K562 (cell line): ENCODE results near the gene ZNF774. TPM values are rescaled to one million over a fixed set of nuclear protein-coding genes. Genes with fewer than 3 reads are reported as not detected.

ENCODE experiments used
- GABPB2 ChIP-seq: fragments of 250-450 bp; sonication (Bioruptor Pico); conservative IDR thresholded peaks from 2 replicates; pipeline ENCODE4 v1.5.1; 2021; ENCODE audit warnings: mild to moderate bottlenecking
- POLR2B ChIP-seq: fragments of 450-650 bp; IDR thresholded peaks from 2 replicates; pipeline ENCODE4 v1.6.1; 2018; ENCODE audit warnings: low read depth; ENCODE audit not compliant: partially characterized antibody
- polyA plus RNA-seq, 8 experiments: library from polyadenylated mRNA; depleted of rRNA in 4 of 8; stranded (reverse) in 5 of 8; unstranded in 3 of 8; fragments of >200 nt; fragmentation: Nextera tagmentation in 2 of 8; fragmentation: Illumina TruSeq in 1 of 8; extraction: Ambion mirVana in 2 of 8; extraction: Trizol in 1 of 8; gene quantifications; 2 replicates each; pipeline versions ENCODE4 v1.2.1 to v1.2.3, GENCODE V29; 2011 to 2014; ENCODE audit warnings: inconsistent platforms in 1 of 8, missing spikeins in 1 of 8
- total RNA-seq, 7 experiments: library from RNA; depleted of rRNA in 6 of 7; stranded (reverse); fragments of >200 nt in 6 of 7; fragmentation: Illumina TruSeq in 2 of 7; extraction: Trizol in 2 of 7; gene quantifications; 2 replicates each; pipeline versions ENCODE4 v1.2.1 to v1.2.3, GENCODE V29; 2011 to 2021; ENCODE audit warnings: low replicate concordance in 1 of 7
- TF ChIP-seq, protein P1 (sequence below), 2 experiments: fragments of 450-650 bp in 1 of 2; sonication (generic) in 1 of 2; formaldehyde crosslinking in 1 of 2; IDR thresholded peaks; 2 replicates each; pipeline versions ENCODE4 v1.7.1 to v1.9.0; 2016 to 2022; ENCODE audit warnings: inconsistent platforms in 1 of 2, mild to moderate bottlenecking in 1 of 2, missing genetic modification reagents in 1 of 2
- TF ChIP-seq, protein P2 (sequence below): fragments of 450-650 bp; IDR thresholded peaks from 2 replicates; pipeline ENCODE4 v1.6.1; 2016; ENCODE audit warnings: mild to moderate bottlenecking
- TF ChIP-seq, protein P3 (sequence below): fragments of 250-450 bp; sonication (Bioruptor Pico); IDR thresholded peaks from 2 replicates; pipeline ENCODE4 v1.4.0; 2020; ENCODE audit warnings: mild to moderate bottlenecking
- TF ChIP-seq, protein P4 (sequence below), 2 experiments: IDR thresholded peaks in 1 of 2; conservative IDR thresholded peaks in 1 of 2; 2 replicates each; pipeline ENCODE4 v1.6.1; 2016; ENCODE audit warnings: low read depth in 2 of 2, mild to moderate bottlenecking in 1 of 2, missing compliant biosample characterization in 1 of 2, missing genetic modification characterization in 1 of 2, moderate library complexity in 1 of 2
- TF ChIP-seq, protein P5 (sequence below): fragments of 450-650 bp; IDR thresholded peaks from 2 replicates; pipeline ENCODE4 v1.6.1; 2016; ENCODE audit warnings: antibody characterized with exemption

The ZNF774 gene
- total and polyA plus RNA-seq, 9 of the 15 experiments (the other 6 are each of a cell fraction or from before 2014, with no cell fraction given) = 0.32 to 2.0 (median 1.2) TPM

DNA sequence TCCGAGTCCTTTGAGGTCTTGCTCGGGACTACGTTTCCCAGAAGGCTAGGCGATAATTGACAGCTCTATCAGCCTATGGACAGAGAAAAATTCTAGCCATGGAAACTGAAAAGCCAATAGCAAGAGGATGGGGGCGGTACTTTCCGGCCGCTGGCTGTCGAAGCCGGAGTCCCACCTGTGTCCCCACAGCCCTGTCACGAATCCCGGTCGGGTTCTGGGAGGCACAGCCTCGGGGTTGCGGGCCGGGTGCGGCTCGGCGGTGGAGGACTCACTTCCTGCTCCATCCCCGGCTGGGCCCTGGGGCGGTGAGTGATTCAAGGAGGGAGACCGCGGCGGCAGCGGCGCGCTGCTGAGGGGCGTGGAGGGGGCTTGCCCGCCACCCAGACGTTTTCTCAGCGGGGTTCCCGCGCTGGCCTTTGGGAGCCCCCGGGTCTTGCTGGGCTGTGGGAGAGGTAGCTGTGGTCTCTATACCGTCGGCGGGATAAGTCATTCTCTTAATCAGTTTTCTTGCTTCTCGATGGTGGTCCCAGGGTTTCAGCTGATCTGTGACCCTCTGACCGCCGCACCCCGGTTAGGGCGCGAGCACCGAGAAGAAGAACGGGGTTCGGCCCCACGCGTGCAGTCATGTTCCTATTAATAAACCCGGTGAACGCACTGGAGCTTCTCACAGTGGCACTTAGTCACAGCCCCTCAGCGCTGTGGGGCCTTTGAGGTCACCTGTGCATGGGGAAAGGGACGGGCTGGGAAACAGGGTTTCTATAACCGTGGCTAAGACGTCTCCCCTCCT is at the start of gene ZNF774 (continued):
- TF ChIP-seq, protein P1, sequence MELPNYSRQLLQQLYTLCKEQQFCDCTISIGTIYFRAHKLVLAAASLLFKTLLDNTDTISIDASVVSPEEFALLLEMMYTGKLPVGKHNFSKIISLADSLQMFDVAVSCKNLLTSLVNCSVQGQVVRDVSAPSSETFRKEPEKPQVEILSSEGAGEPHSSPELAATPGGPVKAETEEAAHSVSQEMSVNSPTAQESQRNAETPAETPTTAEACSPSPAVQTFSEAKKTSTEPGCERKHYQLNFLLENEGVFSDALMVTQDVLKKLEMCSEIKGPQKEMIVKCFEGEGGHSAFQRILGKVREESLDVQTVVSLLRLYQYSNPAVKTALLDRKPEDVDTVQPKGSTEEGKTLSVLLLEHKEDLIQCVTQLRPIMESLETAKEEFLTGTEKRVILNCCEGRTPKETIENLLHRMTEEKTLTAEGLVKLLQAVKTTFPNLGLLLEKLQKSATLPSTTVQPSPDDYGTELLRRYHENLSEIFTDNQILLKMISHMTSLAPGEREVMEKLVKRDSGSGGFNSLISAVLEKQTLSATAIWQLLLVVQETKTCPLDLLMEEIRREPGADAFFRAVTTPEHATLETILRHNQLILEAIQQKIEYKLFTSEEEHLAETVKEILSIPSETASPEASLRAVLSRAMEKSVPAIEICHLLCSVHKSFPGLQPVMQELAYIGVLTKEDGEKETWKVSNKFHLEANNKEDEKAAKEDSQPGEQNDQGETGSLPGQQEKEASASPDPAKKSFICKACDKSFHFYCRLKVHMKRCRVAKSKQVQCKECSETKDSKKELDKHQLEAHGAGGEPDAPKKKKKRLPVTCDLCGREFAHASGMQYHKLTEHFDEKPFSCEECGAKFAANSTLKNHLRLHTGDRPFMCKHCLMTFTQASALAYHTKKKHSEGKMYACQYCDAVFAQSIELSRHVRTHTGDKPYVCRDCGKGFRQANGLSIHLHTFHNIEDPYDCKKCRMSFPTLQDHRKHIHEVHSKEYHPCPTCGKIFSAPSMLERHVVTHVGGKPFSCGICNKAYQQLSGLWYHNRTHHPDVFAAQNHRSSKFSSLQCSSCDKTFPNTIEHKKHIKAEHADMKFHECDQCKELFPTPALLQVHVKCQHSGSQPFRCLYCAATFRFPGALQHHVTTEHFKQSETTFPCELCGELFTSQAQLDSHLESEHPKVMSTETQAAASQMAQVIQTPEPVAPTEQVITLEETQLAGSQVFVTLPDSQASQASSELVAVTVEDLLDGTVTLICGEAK (IDR thresholded peaks at IDR 0.05) = peak; percentile 92
- TF ChIP-seq, protein P1 (CRISPR knock-in tag; IDR thresholded peaks at IDR 0.05) = no peak
- TF ChIP-seq, protein P2, sequence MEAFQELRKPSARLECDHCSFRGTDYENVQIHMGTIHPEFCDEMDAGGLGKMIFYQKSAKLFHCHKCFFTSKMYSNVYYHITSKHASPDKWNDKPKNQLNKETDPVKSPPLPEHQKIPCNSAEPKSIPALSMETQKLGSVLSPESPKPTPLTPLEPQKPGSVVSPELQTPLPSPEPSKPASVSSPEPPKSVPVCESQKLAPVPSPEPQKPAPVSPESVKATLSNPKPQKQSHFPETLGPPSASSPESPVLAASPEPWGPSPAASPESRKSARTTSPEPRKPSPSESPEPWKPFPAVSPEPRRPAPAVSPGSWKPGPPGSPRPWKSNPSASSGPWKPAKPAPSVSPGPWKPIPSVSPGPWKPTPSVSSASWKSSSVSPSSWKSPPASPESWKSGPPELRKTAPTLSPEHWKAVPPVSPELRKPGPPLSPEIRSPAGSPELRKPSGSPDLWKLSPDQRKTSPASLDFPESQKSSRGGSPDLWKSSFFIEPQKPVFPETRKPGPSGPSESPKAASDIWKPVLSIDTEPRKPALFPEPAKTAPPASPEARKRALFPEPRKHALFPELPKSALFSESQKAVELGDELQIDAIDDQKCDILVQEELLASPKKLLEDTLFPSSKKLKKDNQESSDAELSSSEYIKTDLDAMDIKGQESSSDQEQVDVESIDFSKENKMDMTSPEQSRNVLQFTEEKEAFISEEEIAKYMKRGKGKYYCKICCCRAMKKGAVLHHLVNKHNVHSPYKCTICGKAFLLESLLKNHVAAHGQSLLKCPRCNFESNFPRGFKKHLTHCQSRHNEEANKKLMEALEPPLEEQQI = no peak
- TF ChIP-seq, protein P3, sequence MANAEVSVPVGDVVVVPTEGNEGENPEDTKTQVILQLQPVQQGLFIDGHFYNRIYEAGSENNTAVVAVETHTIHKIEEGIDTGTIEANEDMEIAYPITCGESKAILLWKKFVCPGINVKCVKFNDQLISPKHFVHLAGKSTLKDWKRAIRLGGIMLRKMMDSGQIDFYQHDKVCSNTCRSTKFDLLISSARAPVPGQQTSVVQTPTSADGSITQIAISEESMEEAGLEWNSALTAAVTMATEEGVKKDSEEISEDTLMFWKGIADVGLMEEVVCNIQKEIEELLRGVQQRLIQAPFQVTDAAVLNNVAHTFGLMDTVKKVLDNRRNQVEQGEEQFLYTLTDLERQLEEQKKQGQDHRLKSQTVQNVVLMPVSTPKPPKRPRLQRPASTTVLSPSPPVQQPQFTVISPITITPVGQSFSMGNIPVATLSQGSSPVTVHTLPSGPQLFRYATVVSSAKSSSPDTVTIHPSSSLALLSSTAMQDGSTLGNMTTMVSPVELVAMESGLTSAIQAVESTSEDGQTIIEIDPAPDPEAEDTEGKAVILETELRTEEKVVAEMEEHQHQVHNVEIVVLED = no peak
- TF ChIP-seq, protein P4, sequence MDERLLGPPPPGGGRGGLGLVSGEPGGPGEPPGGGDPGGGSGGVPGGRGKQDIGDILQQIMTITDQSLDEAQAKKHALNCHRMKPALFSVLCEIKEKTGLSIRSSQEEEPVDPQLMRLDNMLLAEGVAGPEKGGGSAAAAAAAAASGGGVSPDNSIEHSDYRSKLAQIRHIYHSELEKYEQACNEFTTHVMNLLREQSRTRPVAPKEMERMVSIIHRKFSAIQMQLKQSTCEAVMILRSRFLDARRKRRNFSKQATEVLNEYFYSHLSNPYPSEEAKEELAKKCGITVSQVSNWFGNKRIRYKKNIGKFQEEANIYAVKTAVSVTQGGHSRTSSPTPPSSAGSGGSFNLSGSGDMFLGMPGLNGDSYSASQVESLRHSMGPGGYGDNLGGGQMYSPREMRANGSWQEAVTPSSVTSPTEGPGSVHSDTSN (CRISPR knock-in tag; IDR thresholded peaks at IDR 0.05; ENCODE audit: low read depth) = peak; percentile 90
- TF ChIP-seq, protein P4 (tag; conservative IDR thresholded peaks at IDR 0.05; ENCODE audit: low read depth) = peak; percentile 99
- TF ChIP-seq, protein P5, sequence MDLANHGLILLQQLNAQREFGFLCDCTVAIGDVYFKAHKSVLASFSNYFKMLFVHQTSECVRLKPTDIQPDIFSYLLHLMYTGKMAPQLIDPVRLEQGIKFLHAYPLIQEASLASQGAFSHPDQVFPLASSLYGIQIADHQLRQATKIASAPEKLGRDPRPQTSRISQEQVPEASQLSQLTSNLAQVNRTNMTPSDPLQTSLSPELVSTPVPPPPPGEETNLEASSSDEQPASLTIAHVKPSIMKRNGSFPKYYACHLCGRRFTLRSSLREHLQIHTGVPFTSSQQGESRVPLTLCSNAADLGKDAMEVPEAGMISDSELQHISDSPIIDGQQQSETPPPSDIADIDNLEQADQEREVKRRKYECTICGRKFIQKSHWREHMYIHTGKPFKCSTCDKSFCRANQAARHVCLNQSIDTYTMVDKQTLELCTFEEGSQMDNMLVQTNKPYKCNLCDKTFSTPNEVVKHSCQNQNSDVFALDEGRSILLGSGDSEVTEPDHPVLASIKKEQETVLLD = no peak
- TF ChIP-seq POLR2B = peak; percentile 44
- TF ChIP-seq GABPB2 (CRISPR knock-in tag) = no peak
